ENCODE results near the gene ATAD3C.
A peak's percentile ranks its signal among the peaks of the same experiment; 100 is the strongest.
"Not testable (repeated sequence)": the region's sequence is repeated elsewhere in the genome, so short reads cannot be mapped to it uniquely, and the experiment has no call there.

The ATAD3C gene, protein sequence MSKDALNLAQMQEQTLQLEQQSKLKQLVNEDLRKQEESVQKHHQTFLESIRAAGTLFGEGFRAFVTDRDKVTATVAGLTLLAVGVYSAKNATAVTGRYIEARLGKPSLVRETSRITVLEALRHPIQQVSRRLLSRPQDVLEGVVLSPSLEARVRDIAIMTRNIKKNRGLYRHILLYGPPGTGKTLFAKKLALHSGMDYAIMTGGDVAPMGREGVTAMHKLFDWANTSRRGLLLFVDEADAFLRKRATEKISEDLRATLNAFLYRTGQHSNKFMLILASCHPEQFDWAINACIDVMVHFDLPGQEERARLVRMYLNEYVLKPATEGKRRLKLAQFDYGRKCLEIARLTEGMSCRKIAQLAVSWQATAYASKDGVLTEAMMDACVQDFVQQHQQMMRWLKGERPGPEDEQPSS

DNA sequence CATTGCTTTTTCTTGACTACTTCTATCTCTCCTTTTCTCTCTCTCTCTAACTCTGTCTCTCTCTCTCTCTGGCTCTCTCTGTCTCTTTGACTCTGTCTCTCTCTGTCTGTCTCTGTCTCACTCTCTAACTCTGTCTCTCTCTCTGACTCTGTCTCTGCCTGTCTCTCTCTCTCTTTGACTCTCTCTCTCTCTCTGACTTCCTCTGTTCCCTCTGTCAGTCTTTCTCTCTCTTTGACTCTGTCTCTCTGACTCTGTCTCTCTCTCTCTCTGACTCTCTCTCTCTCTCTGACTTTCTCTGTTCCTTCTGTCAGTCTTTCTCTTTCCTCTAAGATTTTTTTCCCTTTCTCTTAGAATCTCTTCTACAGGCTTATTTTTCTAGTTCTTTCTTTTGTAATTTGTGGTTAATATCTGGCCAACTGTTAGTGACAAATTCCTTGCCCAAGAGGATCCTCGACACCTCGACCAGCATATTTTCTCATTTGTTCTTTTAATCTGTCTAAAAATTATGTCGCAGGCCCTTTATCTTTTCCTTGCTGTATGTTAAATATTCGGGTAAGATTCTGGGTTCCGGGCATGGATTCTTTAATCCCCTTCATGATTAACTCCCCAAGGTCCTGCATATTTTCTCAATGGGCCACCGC is at the start of gene ATAD3C:
TSS of gene ATAD3C (plus strand) at position 591 of the 641 bp plus-strand sequence. CDS start 995 bp downstream, outside the sequence.
- no peak for DNase-seq (ENCODE audit: low read depth in 3 of 3)

DNA sequence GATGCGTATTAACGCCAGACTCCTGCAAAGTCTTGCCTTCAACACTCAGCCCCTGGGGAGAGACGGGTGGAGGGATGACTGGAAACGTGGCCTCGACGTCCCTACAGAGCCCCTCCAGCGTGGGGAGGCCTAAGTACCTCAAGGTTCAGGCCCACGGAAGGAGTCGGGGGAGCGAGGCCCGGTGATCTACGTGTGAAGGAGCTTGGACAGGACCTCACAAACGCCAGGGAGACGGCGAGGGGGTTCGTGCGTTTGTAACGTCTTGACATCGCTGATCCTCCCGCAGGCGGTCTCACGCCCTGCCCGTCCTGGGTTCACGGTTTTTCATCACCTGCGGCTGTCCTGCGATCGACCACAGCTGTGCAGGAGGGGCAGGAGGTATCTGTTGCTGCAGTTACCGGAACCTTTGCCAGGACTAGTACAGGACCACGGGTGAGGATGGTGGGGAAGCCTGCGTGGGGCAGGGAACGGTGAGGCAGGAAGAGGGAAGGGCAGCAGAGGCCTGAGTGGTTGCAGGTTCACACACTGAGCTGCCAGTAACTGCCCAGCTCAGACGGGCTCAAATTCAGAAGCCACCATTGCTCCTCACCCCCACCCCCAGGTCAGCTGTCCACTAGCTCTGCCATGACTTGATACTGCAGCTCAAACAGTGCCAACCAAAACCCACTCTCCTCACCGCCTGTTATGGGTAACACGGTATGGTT is 49.5 kb upstream of the ATAD3C start:
- no peak for DNase-seq (ENCODE audit: low read depth in 3 of 3)

DNA sequence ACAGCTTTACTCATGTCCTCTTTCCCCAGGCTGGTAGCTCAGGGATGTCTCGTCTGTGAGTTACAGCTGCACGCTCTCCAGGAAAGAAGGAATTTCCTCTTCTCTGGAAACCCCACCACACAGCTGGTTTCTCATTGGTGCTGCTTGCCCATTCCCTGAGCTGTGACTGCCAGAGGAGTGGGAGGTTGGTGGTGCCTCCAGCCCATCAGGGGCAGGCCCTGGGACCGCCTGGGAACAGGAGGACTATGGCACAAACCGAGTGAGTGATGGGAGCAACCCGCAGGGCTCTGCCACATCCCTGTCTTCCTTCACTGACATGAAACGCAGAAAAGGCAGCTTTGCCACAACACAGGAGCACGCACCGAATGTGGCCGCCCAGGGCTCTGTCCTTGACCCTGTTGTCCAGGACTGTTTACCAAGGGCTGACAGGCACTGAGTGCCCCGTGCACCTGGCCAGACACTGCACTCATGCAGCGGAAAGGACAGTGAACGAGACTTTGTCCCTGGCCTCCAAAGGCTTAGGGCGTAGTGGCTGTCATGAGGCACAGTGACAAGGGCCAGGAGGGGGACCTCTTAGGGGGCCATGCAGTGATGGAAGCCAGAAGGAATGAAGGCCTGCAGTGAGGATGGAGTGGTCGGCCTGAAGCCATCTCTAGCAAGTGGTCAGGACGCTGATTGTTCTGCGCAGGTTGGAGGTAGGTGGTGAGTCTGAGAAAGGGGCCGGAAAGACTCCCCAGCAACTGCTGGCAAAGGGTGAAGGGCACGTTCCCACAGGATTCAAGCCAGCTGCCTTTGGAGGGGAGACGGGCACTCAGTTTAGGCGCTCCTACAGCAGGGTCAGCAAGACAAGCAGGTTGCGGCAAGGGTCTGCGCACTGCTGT is 48.7 kb upstream of the ATAD3C start:
- no peak for DNase-seq (ENCODE audit: low read depth in 3 of 3)

DNA sequence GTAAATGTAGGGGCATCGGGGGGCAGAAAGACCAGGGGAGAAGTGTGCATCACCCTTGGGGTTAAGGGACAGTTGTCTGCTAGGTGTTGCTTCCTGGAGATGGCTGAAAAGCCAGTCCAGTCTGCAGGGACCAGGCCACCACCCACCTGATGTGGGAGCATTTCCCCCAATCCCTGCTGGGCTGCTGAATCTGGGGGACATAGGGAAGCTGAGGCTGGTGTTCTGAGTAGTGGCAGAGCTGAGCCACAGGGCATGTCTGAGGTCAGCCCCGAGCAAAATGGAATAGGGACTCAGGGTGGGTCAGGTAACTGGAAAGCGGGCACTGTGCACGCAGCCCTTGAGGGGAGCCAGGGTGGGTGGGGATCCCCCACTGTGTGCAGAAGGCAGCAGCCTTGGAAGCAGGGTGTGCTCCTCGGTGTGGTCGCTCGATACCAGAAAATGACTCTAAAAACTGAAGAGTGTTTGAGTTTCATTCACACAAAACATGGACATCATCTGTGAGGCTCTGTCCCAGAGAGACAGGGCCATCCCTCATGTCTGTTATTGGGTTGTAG is 48.0 kb upstream of the ATAD3C start:
- no peak for DNase-seq (ENCODE audit: low read depth in 3 of 3)

DNA sequence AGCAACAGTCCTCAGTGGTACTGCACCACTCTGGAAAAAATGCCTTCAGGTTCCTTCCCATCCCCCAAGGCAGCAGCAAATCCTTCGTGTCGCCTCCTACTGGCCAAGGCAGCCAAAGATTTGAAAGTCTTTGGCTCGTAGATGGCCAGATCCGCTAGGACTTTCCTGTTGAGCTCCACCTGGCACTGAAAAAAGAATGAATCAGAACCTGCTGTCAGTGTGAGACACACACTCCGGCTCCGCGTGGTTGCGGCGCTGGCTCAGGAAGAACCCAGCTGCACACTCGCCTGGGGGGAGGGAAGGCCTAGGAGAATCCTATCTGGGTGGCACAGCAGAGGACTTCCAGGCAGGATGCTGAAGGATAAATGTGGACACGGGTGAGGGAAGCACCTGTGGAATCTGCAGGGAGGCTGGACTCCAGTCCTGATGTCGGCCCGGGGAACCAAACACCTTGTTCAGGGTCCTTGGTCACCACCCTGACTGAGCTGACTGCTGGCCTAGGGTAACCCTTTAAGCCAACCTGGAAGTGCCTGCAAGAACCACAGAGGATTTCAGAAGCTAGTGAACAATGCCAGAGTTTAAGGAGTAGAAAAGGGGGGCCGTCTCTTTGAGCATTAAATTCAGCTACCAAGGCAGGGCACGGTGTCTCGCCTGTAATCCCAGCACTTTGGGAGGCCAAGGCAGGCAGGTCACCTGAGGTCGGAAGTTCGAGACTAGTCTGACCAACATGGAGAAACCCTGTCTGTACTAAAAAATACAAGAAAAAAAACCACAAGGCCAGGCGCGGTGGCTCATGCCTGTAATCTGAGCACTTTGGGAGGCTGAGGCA is 47.2 kb upstream of the ATAD3C start:
- DNase-seq (ENCODE audit: low read depth in 3 of 3), result peak in 1 of 3 donors; percentile 32

DNA sequence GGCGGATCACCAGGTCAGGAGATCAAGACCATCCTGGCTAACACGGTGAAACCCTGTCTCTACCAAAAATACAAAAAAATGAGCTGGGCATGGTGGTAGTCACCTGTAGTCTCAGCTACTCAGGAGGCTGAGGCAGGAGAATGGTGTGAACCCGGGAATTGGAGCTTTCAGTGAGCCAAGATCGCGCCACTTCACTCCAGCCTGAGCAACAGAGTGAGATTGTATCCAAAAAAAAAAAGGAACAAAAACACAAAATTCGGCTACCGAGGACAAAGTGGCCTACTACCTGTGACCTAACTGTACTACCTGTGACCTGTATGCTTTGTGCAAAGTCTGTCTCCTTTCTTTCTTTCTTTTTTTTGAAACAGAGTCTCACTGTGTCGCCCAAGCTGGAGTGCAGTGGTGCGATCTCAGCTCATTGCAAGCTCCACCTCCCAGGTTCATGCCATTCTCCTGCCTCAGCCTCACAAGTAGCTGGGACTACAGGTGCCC is 46.5 kb upstream of the ATAD3C start:
- DNase-seq (ENCODE audit: low read depth in 3 of 3), result not testable (repeated sequence)

DNA sequence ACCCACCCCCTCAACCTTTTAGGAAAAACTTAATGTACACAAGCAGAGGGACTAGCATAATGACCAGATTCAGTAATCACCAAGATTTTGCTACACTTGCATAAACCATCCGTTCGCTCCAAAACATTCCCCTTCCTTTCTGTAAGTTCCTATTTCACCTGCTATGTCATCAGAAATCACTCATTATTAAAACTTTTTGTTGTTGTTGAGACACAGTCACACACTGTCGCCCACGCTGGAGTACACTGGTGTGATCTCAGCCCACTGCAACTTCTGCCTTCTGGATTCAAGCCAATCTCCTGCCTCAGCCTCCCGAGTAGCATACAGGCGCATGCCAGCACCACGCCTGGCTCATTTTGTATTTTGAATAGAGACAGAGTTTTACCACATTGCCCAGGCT is 45.8 kb upstream of the ATAD3C start:
- no peak for DNase-seq (ENCODE audit: low read depth in 3 of 3)

DNA sequence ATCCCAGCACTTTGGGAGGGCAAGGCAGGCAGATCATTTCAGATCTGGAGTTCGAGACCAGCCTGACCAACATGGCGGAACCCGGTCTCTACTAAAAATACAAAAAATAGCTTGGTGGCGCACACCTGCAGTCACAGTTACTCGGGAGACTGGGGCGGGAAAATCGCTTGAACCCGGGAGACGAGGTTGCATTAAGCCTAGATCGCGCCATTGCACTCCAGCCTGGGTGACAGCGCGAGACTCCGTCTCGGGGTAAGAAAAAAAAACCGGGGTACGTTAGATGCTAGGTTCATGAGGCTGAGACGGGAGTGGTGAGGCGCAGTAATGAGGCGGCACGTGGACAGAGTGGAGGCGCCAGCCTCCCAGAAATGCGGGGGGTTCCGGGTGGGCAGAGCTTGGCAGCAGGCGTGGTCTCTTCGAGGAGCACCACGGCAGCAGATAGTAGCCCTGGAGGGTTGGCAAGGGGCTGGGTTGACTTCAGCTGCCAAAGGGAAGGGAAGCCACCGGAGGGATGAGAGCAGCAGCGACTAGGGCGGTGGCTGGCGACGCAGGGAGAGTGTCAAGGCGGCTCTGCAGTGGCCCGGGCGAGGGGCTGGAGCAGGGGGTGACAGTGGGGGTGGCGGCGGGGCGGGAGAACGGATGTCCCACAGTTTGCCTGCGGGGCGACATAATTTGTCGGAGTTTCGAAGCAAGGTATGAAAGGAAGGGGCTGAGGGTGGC is 43.2 kb upstream of the ATAD3C start:
- DNase-seq (ENCODE audit: low read depth in 3 of 3), result no peak

DNA sequence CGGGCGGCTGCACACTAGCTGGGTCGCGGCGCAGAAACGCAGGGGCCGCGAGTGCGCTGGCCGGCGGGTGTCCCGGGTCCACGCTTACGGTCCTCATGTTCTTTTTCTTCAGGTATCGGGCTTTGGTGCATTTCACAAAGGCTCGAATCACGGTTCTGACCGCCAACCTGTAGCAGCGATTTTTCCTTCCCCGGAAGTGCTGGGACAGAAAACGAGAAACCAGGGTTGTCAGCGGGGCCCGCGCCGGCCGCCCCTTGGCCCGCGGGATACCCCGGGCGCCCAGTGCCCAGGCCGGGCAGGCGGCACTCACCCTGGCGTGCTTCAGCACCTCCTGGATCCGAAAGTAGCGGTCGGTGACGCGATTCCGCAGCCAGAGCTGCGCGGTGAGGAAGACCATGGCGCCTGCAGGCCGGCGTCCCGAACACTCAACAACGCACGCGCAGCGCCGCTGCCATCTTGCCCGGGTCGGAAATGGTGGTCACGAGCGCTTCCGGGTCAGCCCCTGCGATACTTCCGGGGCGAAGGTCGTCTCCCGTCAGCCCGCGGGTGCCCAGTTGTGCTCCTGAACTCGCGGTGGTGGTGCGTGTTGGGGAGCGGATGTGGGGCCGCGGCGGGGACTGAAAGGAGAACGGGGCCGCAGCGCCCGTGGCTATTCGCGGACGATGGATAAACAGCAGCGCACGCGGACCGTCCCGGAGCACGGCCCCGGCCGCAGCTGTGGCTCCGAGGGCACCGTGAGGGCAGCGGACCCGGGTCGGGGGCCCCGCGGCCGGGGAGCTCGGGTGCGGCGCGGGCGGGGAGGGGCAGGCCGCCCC is 42.5 kb upstream of the ATAD3C start, which contains the start of gene MRPL20:
TSS of gene MRPL20 (minus strand) at position 473 of the 815 bp plus-strand sequence. CDS start at position 397, 76 bp downstream.
- peak; percentile 91 to 93 (median 91) for DNase-seq (ENCODE audit: low read depth in 3 of 3)

DNA sequence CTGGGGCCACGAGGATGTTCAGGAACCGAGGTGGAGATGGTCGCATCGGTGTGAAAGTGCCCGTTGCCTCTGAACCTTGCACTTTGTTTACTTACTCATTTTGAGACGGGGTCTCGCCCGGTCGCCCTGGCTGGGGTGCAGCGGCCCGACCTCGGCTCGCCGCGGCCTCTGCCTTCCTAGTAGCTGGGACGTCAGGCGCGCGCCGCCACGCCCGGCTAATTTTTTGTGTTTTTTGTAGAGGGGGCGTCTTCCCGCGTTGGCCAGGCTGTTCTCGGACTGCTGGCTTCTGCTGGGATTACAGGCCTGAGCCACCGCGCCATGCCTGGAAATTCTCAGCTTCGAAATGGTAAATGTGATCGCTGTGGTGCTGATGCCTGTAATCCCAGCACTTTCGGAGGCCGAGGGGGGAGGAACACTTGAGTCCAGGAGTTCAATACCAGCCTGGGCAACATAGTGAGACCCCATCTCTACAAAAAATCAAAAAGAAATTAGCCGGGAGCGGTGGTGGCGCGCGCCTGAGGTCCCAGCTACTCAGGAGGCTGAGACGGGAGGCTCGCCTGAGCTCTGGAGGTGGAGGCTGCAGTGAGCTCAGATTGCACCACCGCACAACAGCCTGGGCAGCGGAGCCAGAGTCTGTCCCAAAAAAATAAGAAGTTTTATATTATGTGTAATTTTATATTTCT is 41.7 kb upstream of the ATAD3C start:
- no peak for DNase-seq (ENCODE audit: low read depth in 3 of 3)

DNA sequence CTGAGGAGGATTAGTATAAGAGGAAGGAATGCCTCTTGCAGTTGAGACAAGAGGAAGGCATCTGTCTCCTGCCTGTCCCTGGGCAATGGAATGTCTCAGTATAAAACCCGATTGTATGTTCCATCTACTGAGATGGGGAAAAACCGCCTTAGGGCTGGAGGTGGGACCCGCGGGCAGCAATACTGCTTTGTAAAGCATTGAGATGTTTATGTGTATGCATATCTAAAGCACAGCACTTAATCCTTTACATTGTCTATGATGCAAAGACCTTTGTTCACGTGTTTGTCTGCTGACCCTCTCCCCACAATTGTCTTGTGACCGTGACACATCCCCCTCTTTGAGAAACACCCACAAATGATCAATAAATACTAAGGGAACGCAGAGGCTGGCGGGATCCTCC is 39.3 kb upstream of the ATAD3C start:
- DNase-seq (ENCODE audit: low read depth in 3 of 3), result not testable (repeated sequence)

DNA sequence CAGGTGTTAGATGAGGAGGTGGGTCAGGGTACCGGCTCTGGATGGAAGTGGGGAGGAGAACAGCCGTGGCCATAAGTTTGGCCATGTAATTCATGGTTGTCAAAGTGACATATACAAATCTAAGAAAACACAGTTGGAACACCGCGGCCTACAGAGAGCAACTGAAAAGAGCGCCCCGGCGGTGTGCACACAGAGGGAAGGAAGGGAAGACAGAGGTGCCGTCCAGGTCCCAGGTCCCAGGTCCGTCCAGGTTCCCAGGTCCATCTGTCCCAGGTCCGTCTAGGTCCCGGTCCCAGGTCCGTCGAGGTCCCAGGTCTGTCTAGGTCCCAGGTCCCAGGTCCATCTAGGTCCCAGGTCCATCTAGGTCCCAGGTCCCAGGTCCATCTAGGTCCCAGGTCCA is 37.9 kb upstream of the ATAD3C start:
- no peak for DNase-seq (ENCODE audit: low read depth in 3 of 3)

DNA sequence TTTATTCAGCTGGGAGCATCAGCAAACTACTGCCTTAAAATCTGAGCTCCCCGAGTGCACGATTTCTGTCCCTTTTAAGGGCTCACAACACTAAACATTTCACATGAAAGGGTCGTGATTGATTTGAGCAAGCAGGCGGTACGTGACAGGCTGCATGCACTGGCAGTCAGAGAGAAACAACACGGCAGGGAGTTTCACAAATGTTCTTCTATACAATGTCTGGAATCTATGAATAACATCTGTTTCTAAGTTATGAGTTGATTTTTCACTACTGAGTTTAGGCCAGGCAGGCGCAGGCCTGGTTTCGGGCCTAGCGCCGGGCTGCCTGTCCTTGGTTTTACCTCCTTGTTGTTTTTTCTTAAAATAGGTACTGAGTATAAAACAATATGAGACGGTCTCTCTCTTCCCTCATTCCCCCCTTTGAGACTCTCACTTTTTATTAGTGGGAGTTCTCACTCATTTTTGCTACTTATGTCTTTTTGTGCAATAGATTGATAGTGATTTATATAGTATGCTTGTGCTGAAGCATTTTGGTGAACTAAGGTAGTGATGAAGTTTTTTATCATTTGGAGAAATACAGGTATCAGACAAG is 37.1 kb upstream of the ATAD3C start:
- DNase-seq (ENCODE audit: low read depth in 3 of 3), result not testable (repeated sequence)

DNA sequence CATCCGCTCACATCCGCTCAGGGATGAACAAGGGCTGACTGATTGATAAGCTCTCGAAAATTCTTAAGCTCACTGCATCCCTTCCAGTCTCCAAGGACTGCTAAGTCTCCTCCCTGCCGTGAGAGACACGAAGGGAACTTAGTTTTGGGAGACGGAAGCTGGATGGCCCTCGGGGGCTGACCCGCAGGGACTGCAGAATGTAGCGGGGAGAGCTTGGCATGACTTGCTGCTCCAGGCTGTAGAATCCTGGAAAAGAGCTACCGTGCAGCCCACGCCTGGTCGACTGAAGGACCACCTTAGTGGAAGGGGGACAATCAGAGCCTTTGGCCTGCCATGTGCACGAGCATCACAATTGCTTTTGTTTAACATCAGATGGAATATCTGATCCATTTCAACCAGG is 33.7 kb upstream of the ATAD3C start:
- no peak for DNase-seq (ENCODE audit: low read depth in 3 of 3)

DNA sequence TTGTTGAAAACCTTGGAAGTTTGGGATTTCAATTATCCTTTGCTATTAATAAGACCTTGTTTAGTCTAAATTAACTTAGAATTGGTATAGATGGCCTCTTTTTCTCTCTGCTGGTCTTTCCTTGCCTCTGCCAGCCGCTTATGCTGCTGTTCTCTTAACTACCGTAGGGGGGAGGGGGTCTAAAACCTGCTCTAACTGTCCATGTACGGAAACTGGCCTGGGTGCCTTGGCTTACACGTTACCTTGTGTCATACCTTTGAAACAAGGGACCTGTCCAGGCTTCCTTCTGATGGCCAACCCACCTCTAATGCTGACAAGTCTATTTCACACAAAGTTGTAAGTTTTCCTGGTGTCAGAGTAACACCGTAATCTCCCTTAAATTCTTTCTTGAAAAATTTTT is 32.1 kb upstream of the ATAD3C start:
- not testable (repeated sequence) for DNase-seq (ENCODE audit: low read depth in 3 of 3)

DNA sequence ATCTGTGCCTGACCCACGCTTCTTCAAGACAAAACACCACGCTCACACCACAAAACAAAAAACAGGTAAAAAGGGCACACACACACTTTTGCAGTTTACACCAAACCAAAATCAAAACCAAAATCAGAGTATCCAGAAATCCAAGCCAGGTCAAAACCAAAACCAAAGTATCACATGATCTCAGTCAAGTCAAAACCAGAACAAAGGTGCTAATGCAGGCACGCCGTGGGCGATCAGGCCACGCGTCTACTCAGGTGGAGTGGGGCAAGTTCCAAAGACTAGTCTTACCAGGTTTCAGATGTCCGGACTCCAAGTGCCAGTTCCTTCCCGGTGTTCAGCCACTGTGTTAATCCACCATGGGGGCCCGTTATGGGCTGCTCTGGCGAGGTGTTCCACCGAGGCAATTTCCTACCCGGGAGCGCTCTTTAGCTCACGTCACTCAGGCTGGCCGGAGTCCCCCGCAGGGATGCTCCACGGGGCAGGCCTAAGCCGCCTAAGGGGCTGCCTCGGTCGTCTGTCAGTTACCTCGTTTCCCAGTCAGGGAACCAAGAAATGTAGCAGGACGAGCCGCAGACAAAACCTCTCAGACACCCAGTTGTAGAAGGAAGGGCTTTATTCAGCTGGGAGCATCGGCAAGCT is 31.5 kb upstream of the ATAD3C start:
- not testable (repeated sequence) for DNase-seq (ENCODE audit: low read depth in 3 of 3)
